Mononuclear cell (primary cell): Measurements from ENCODE around the gene FAM50A. TPM values are rescaled to one million over a fixed set of nuclear protein-coding genes. Genes with fewer than 3 reads are reported as not detected.

Experiments
- H3K27me3 ChIP-seq: 2 replicates; pipeline ENCODE4 v1.6.0; 2011; ENCODE audit warnings: low read length, control low read depth; ENCODE audit not compliant: insufficient read depth
- H3K4me1 ChIP-seq: 2 replicates; pipeline ENCODE4 v1.5.1; 2011; ENCODE audit warnings: mild to moderate bottlenecking, low read length, control low read depth; ENCODE audit not compliant: insufficient read depth
- H3K4me3 ChIP-seq: 2 replicates; pipeline ENCODE4 v1.5.1; 2011; ENCODE audit warnings: mild to moderate bottlenecking, low read length, moderate library complexity
- H3K9me3 ChIP-seq: 2 replicates; pipeline ENCODE4 v1.5.1; 2011; ENCODE audit warnings: low read depth, mild to moderate bottlenecking, control low read depth, low read length
- total RNA-seq: library from RNA; depleted of rRNA; stranded (reverse); fragments of >200 nt; gene quantifications from one replicate; pipeline ENCODE4 v1.2.3, GENCODE V29; 2012

FAM50A gene
- total RNA-seq, 1 donor = 19.1 TPM

- Histone ChIP-seq H3K4me3 (no peak overlapping the region), H3K4me1 (peaks cover 21% of the 10 kb centered on the region), H3K27me3 (no peaks in the 10 kb centered on the region), H3K9me3 (no peaks in the 10 kb centered on the region)
These were observed 446 bp upstream of the FAM50A start for GRCh38 chrX:154443479-154443910.

GRCh38 chrX:154444755-154445246, 860 bp downstream of the FAM50A start:
- Histone ChIP-seq H3K9me3 (no peaks in the 10 kb centered on the region), H3K4me1 (peaks cover 18% of the 10 kb centered on the region), H3K4me3 (peak overlapping the region; percentile 36), H3K27me3 (no peaks in the 10 kb centered on the region)

GRCh38 chrX:154445776-154446175, 1.8 kb downstream of the FAM50A start:
- Histone ChIP-seq H3K27me3 (no peaks in the 10 kb centered on the region), H3K4me1 (peaks cover 18% of the 10 kb centered on the region), H3K9me3 (no peaks in the 10 kb centered on the region), H3K4me3 (no peak overlapping the region)

- Histone ChIP-seq H3K27me3 (no peaks in the 10 kb centered on the region), H3K9me3 (no peaks in the 10 kb centered on the region), H3K4me1 (peaks cover 18% of the 10 kb centered on the region), H3K4me3 (no peak overlapping the region)
These were observed 2.5 kb downstream of the FAM50A start for GRCh38 chrX:154446430-154446829.

GRCh38 chrX:154448484-154448883, 4.5 kb downstream of the FAM50A start:
- H3K27me3 ChIP-seq = no peaks in the 10 kb centered on the region

GRCh38 chrX:154449618-154450017, 5.7 kb downstream of the FAM50A start:
- H3K9me3 ChIP-seq = no peaks in the 10 kb centered on the region
- no peaks in the 10 kb centered on the region for H3K27me3 ChIP-seq
- peaks cover 9% of the 10 kb centered on the region for H3K4me1 ChIP-seq
- no peak overlapping the region for H3K4me3 ChIP-seq

More at GRCh38 chrX:154448484-154448883, 4.5 kb downstream of the FAM50A start:
- Histone ChIP-seq H3K9me3 (no peaks in the 10 kb centered on the region), H3K4me3 (no peak overlapping the region), H3K4me1 (peaks cover 13% of the 10 kb centered on the region)

GRCh38 chrX:154450312-154450711, 6.4 kb downstream of the FAM50A start:
- Histone ChIP-seq H3K27me3 (no peaks in the 10 kb centered on the region), H3K9me3 (no peaks in the 10 kb centered on the region), H3K4me1 (peaks cover 2% of the 10 kb centered on the region), H3K4me3 (no peak overlapping the region)

- Histone ChIP-seq H3K4me3 (no peak overlapping the region), H3K4me1 (no peaks in the 10 kb centered on the region), H3K27me3 (no peaks in the 10 kb centered on the region), H3K9me3 (no peaks in the 10 kb centered on the region)
These were observed 8.9 kb downstream of the FAM50A start for GRCh38 chrX:154452823-154453222.

GRCh38 chrX:154457491-154458115, 13.7 kb downstream of the FAM50A start:
- Histone ChIP-seq H3K9me3 (no peaks in the 10 kb centered on the region), H3K4me1 (peaks cover 2% of the 10 kb centered on the region), H3K4me3 (peak overlapping the region; percentile 35), H3K27me3 (no peaks in the 10 kb centered on the region)

GRCh38 chrX:154458116-154458953, 14.4 kb downstream of the FAM50A start, which contains the start of gene PLXNA3:
TSS of gene PLXNA3 (plus strand) at chrX:154458281. CDS start at chrX:154460184, 1,903 bp downstream.
- Histone ChIP-seq H3K4me1 (peaks cover 2% of the 10 kb centered on the region), H3K27me3 (no peaks in the 10 kb centered on the region), H3K9me3 (no peaks in the 10 kb centered on the region)

GRCh38 chrX:154458954-154459778, 15.2 kb downstream of the FAM50A start:
- Histone ChIP-seq H3K27me3 (no peaks in the 10 kb centered on the region), H3K4me3 (peak overlapping the region; percentile 38), H3K9me3 (no peaks in the 10 kb centered on the region), H3K4me1 (peaks cover 2% of the 10 kb centered on the region)

More at GRCh38 chrX:154458116-154458953, 14.4 kb downstream of the FAM50A start, which contains the start of gene PLXNA3:
- H3K4me3 ChIP-seq = peak within 1 kb of the TSS; percentile 38

GRCh38 chrX:154459832-154460231, 15.9 kb downstream of the FAM50A start:
- H3K4me3 ChIP-seq = no peak overlapping the region
- H3K9me3 ChIP-seq = no peaks in the 10 kb centered on the region
- peaks cover 2% of the 10 kb centered on the region for H3K4me1 ChIP-seq
- no peaks in the 10 kb centered on the region for H3K27me3 ChIP-seq

GRCh38 chrX:154460326-154460725, 16.4 kb downstream of the FAM50A start:
- Histone ChIP-seq H3K4me1 (peaks cover 2% of the 10 kb centered on the region), H3K27me3 (no peaks in the 10 kb centered on the region), H3K9me3 (no peaks in the 10 kb centered on the region), H3K4me3 (no peak overlapping the region)

GRCh38 chrX:154462396-154462795, 18.5 kb downstream of the FAM50A start:
- Histone ChIP-seq H3K27me3 (no peaks in the 10 kb centered on the region), H3K4me1 (peaks cover 2% of the 10 kb centered on the region), H3K4me3 (no peak overlapping the region), H3K9me3 (no peaks in the 10 kb centered on the region)
